B cell (primary cell): Measurements from ENCODE around the gene POC1B. TPM values are rescaled to one million over a fixed set of nuclear protein-coding genes. Genes with fewer than 3 reads are reported as not detected.

ENCODE experiments used
- ATAC-seq: fragments of 200-7000 bp; cut with Tn5 transposase; one replicate; pipeline ENCODE4 v1.10.0; 2021; ENCODE audit warnings: low read depth, mild to moderate bottlenecking, moderate number of reproducible peaks, moderate library complexity
- CTCF ChIA-PET: fragments of 350-600 bp; sonication (Branson Sonifier 250); formaldehyde crosslinking; loops from one replicate; lab custom pipeline; 2021; ENCODE audit warnings: antibody characterized with exemption, inconsistent platforms; lab: Charles Lee
- POLR2A ChIA-PET: fragments of 350-600 bp; sonication (Branson Sonifier 250); formaldehyde crosslinking; loops from one replicate; lab custom pipeline; 2021; ENCODE audit warnings: antibody characterized with exemption; lab: Charles Lee
- DNase-seq: peaks from one replicate; pipeline ENCODE4 v3.0.0; 2013
- H2AFZ ChIP-seq: 2 replicates; pipeline ENCODE4 v1.6.1; 2012; ENCODE audit warnings: mild to moderate bottlenecking, low read depth, low read length; ENCODE audit not compliant: insufficient read depth, poor library complexity, severe bottlenecking
- H3K27ac ChIP-seq, 2 donors: 1 replicate in 1 of 2; 2 replicates in 1 of 2; pipeline ENCODE4 v1.5.1; 2012 to 2013; ENCODE audit warnings: low read length in 2 of 2, mild to moderate bottlenecking in 2 of 2, moderate library complexity in 1 of 2
- H3K27me3 ChIP-seq, 4 experiments: fragments of 200-600 bp in 1 of 4; sonication (generic) in 1 of 4; replicated peaks in 1 of 4; 1 replicate in 2 of 4; 2 replicates in 2 of 4; pipeline versions ENCODE4 v1.6.1 to v1.7.0; 2013 to 2016; ENCODE audit warnings: low read length in 3 of 4, mild to moderate bottlenecking in 2 of 4, mixed read lengths in 1 of 4, moderate library complexity in 1 of 4; ENCODE audit not compliant: insufficient read depth in 4 of 4, control insufficient read depth in 3 of 4; ENCODE audit errors: control extremely low read depth in 1 of 4
- H3K36me3 ChIP-seq, 2 experiments: replicated peaks in 1 of 2; 1 replicate in 1 of 2; 2 replicates in 1 of 2; pipeline versions ENCODE4 v1.6.1 to v1.7.1; 2013; ENCODE audit warnings: low read length in 1 of 2; ENCODE audit not compliant: insufficient read depth in 2 of 2, control insufficient read depth in 1 of 2; ENCODE audit errors: control extremely low read depth in 1 of 2, extremely low read depth in 1 of 2
- H3K4me1 ChIP-seq, 2 donors: fragments of 200-600 bp in 1 of 2; sonication (generic) in 1 of 2; 1 replicate in 1 of 2; 2 replicates in 1 of 2; pipeline versions ENCODE4 v1.5.1 to v1.6.1; 2013 to 2017; ENCODE audit warnings: low read length in 2 of 2; ENCODE audit not compliant: control insufficient read depth in 2 of 2, insufficient read depth in 2 of 2
- H3K4me2 ChIP-seq: replicated peaks from 2 replicates; pipeline ENCODE3; 2012; ENCODE audit warnings: mild to moderate bottlenecking, low read depth, low read length; ENCODE audit not compliant: poor library complexity, severe bottlenecking
- H3K4me3 ChIP-seq, 5 experiments: fragments of 200-600 bp in 1 of 5; sonication (generic) in 1 of 5; 1 replicate in 3 of 5; 2 replicates in 2 of 5; pipeline versions ENCODE4 v1.5.1 to v1.7.0; 2011 to 2016; ENCODE audit warnings: low read length in 4 of 5, mild to moderate bottlenecking in 4 of 5, low read depth in 2 of 5, control low read depth in 1 of 5, moderate library complexity in 1 of 5; ENCODE audit not compliant: insufficient read depth in 1 of 5; ENCODE audit errors: control extremely low read depth in 1 of 5, extremely low read depth in 1 of 5
- H3K79me2 ChIP-seq: fragments of 200-600 bp; sonication (generic); one replicate; pipeline ENCODE4 v1.6.0; 2016; ENCODE audit warnings: low read length; ENCODE audit not compliant: control insufficient read depth, insufficient read depth
- H3K9ac ChIP-seq: fragments of 200-600 bp; sonication (generic); 2 replicates; pipeline ENCODE4 v1.6.1; 2017; ENCODE audit warnings: mild to moderate bottlenecking, low read length, moderate library complexity
- H3K9me3 ChIP-seq, 3 donors: one replicate each; pipeline versions ENCODE4 v1.6.1 to v1.7.1; 2013; ENCODE audit warnings: low read length in 2 of 3; ENCODE audit not compliant: control insufficient read depth in 2 of 3, insufficient read depth in 1 of 3; ENCODE audit errors: control extremely low read depth in 1 of 3
- H4K20me1 ChIP-seq: 2 replicates; pipeline ENCODE4 v1.6.0; 2012; ENCODE audit warnings: mild to moderate bottlenecking, low read length; ENCODE audit not compliant: insufficient read depth, control insufficient read depth, poor library complexity, severe bottlenecking
- H3K27ac Mint-ChIP-seq: one replicate; pipeline ENCODE4 v1.8.0; 2021; ENCODE audit warnings: mixed read lengths
- H3K27me3 Mint-ChIP-seq: one replicate; pipeline ENCODE4 v1.8.0; 2021; ENCODE audit warnings: mixed read lengths
- H3K4me1 Mint-ChIP-seq: one replicate; pipeline ENCODE4 v1.8.0; 2021; ENCODE audit warnings: mixed read lengths
- H3K4me3 Mint-ChIP-seq: one replicate; pipeline ENCODE4 v1.8.0; 2021; ENCODE audit warnings: mixed read lengths
- H3K9me3 Mint-ChIP-seq: one replicate; pipeline ENCODE4 v1.8.0; 2022; ENCODE audit warnings: mixed read lengths; ENCODE audit not compliant: insufficient read depth
- CTCF ChIP-seq: fragments of 200-600 bp; IDR thresholded peaks from one replicate; pipeline ENCODE4 v1.8.0; 2022; ENCODE audit warnings: antibody characterized with exemption, mild to moderate bottlenecking
- EZH2 ChIP-seq: IDR thresholded peaks from 2 replicates; pipeline ENCODE4 v1.6.1; 2012; ENCODE audit warnings: borderline replicate concordance, low read depth, mild to moderate bottlenecking, moderate library complexity, low read length; ENCODE audit not compliant: insufficient read depth, poor library complexity, severe bottlenecking
- WGBS: methylation state at CpG from one replicate; pipeline ENCODE4 v1.1.5; 2013; ENCODE audit warnings: missing lambda C conversion rate; ENCODE audit not compliant: insufficient coverage; 5-methylcytosine and 5-hydroxymethylcytosine counted together
- intact Hi-C: fragments of 100-400 bp; cut with micrococcal nuclease; formaldehyde crosslinking; loops from one replicate; pipeline ENCODE4 v1.10.0; 2022
- polyA plus RNA-seq: library from polyadenylated mRNA; depleted of rRNA; stranded (reverse); fragments of >200 nt; gene quantifications from 2 replicates; pipeline ENCODE4 v1.2.3, GENCODE V29; 2012
- total RNA-seq, 2 donors: library from RNA; stranded (reverse); fragments of 120-200 nt in 1 of 2; gene quantifications; 1 replicate in 1 of 2; 2 replicates in 1 of 2; pipeline versions ENCODE4 v1.2.3 to v1.2.4, GENCODE V29; 2013 to 2022

POC1B gene
- total and polyA plus RNA-seq, 2 donors (not counting 1 experiment from before 2014, with no cell fraction given) = 12.0 to 39.5 TPM

- no peak overlapping the region for H3K9ac ChIP-seq
- no peak overlapping the region for H3K27ac Mint-ChIP-seq
- no peak overlapping the region for H3K4me3 Mint-ChIP-seq
- intact Hi-C loops = no loop called here
- DNase-seq (no peak), ATAC-seq (no peak)
- no peak overlapping the region for H3K4me3 ChIP-seq
- no peaks in the 10 kb centered on the region for H3K9me3 ChIP-seq
- no peak overlapping the region for H2AFZ ChIP-seq
- no peak overlapping the region for H3K27ac ChIP-seq
- ChIA-PET POLR2A (no interaction called here), CTCF (no interaction called here)
- no peaks in the 10 kb centered on the region for H3K4me1 Mint-ChIP-seq
- WGBS = 100% methylated on average over 2 of the region's 6 CpGs
- no peaks in the 10 kb centered on the region for H3K9me3 Mint-ChIP-seq
- peaks cover 21% of the 10 kb centered on the region for H3K79me2 ChIP-seq
- peaks cover 0 to 2% of the 10 kb centered on the region in 2 experiments for H3K36me3 ChIP-seq
- no peaks in the 10 kb centered on the region for H3K27me3 ChIP-seq
- no peaks in the 10 kb centered on the region for H4K20me1 ChIP-seq
- no peak overlapping the region for H3K4me2 ChIP-seq
- TF ChIP-seq EZH2 (no peak), CTCF (no peak)
- H3K4me1 ChIP-seq = no peaks in the 10 kb centered on the region
- H3K27me3 Mint-ChIP-seq = no peaks in the 10 kb centered on the region
Measured at GRCh38 chr12:89504560-89505346, 21.1 kb downstream of the POC1B start.

DNA sequence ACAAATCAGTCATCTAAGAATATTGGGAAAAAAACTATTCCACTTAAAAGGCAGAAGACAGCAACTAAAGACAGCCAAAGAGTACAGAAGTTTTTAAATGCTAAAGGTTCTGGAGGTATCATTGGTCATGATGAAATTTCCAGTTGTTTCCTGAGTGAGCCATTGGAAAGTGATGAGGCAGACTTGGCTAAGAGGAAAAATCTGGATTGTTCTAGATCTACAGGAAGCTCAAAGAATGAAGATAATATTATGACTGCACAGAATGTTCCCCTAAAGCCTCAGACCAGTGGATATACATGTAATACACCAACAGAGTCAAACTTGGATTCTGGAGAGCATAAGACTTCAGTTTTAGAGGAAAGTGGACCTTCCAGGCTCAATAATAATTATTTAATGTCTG lies 24.1 kb downstream of the POC1B start:
- Histone ChIP-seq H3K79me2 (peaks cover 24% of the 10 kb centered on the region), H3K4me3 (no peak overlapping the region), H3K9ac (no peak overlapping the region), H2AFZ (no peak overlapping the region), H3K9me3 (no peaks in the 10 kb centered on the region), H3K4me1 (no peaks in the 10 kb centered on the region), H3K4me2 (no peak overlapping the region), H3K27ac (no peak overlapping the region), H3K27me3 (no peaks in the 10 kb centered on the region), H3K36me3 (peaks cover 0 to 6% of the 10 kb centered on the region in 2 experiments), H4K20me1 (no peaks in the 10 kb centered on the region)
- Mint-ChIP-seq H3K27me3 (no peaks in the 10 kb centered on the region), H3K9me3 (no peaks in the 10 kb centered on the region), H3K4me1 (no peaks in the 10 kb centered on the region), H3K27ac (no peak overlapping the region), H3K4me3 (no peak overlapping the region)
- DNase-seq = no peak
- POLR2A ChIA-PET = no interaction called here
- ATAC-seq = no peak
- TF ChIP-seq EZH2 (no peak), CTCF (no peak)
- CTCF ChIA-PET = no interaction called here
- intact Hi-C loops = no loop called here
